Activated CD4-positive, alpha-beta T cell treated with anti-CD3 and anti-CD28 coated beads for 36 hours (primary cell): ENCODE measurements around the gene GNG3. TPM values are rescaled to one million over a fixed set of nuclear protein-coding genes. Genes with fewer than 3 reads are reported as not detected.
"Not testable (repeated sequence)": the region's sequence is repeated elsewhere in the genome, so short reads cannot be mapped to it uniquely, and the experiment has no call there.

Experiments
- ATAC-seq: fragments of 200-7000 bp; cut with Tn5 transposase; one replicate; pipeline ENCODE4 v1.10.0; 2021; ENCODE audit warnings: mild to moderate bottlenecking, moderate library complexity
- CTCF ChIA-PET: fragments of 350-600 bp; sonication (Branson Sonifier 250); formaldehyde crosslinking; loops from one replicate; lab custom pipeline; 2021; ENCODE audit warnings: antibody characterized with exemption; lab: Charles Lee
- POLR2A ChIA-PET: fragments of 350-600 bp; sonication (Branson Sonifier 250); formaldehyde crosslinking; loops from one replicate; lab custom pipeline; 2021; ENCODE audit warnings: antibody characterized with exemption, inconsistent platforms; lab: Charles Lee
- DNase-seq: peaks from one replicate; pipeline ENCODE4 v3.0.0-alpha.2; 2020
- H3K27ac Mint-ChIP-seq: one replicate; pipeline ENCODE4 v1.8.0; 2021; ENCODE audit warnings: mixed read lengths
- H3K27me3 Mint-ChIP-seq: one replicate; pipeline ENCODE4 v1.8.0; 2021; ENCODE audit warnings: mixed read lengths
- H3K36me3 Mint-ChIP-seq: one replicate; pipeline ENCODE4 v1.8.0; 2021; ENCODE audit warnings: low read depth, mixed read lengths
- H3K4me1 Mint-ChIP-seq: one replicate; pipeline ENCODE4 v1.8.0; 2021; ENCODE audit warnings: mixed read lengths
- H3K4me3 Mint-ChIP-seq: one replicate; pipeline ENCODE4 v1.8.0; 2021; ENCODE audit warnings: mild to moderate bottlenecking, moderate library complexity, mixed read lengths
- H3K9me3 Mint-ChIP-seq: one replicate; pipeline ENCODE4 v1.8.0; 2021; ENCODE audit warnings: low read depth, mixed read lengths
- intact Hi-C, 2 experiments: fragments of 100-400 bp; cut with DNase I in 1 of 2; cut with micrococcal nuclease in 1 of 2; formaldehyde crosslinking; loops; one replicate each; pipeline versions ENCODE4 v1.14.2 to v1.15.1; 2022 to 2024; cut with DNase I, micrococcal nuclease
- total RNA-seq, 2 experiments: library from RNA; stranded (reverse); gene quantifications; one replicate each; pipeline ENCODE4 v1.2.3, GENCODE V29; 2021

GNG3 gene
- total RNA-seq, 2 experiments from 2014 or later: not detected

DNA sequence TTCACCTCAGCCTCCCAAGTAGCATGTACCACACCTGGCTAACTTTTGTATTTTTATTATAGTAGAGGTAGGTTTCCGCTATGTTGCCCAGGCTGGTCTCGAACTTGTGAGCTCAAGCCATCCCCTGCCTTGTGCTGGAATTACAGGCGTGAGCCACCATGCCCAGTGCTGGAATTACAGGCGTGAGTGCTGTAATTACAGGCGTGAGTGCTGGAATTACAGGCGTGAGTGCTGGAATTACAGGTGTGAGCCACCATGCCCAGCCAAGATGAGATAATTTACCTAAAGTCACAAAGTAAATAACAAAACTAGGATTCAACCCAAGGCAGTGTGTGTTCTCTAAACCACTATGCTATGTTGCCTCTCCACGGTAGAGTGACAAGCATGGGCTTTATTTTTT lies 25.0 kb upstream of the GNG3 start:
- ChIA-PET CTCF (interaction anchor here (1.1 to 3.0 kb wide), 2 partner anchors 13 to 303 kb away, joined by 3 to 32 read pairs; no protein-coding TSS in a partner anchor), POLR2A (no interaction called here)
- no peak for DNase-seq
- Mint-ChIP-seq H3K4me1 (peaks cover 17% of the 10 kb centered on the region), H3K27me3 (peaks cover 5% of the 10 kb centered on the region), H3K4me3 (no peak overlapping the region), H3K9me3 (no peaks in the 10 kb centered on the region), H3K36me3 (peaks cover 4% of the 10 kb centered on the region), H3K27ac (no peak overlapping the region)
- intact Hi-C loops: no loop called here
- ATAC-seq: no peak

DNA sequence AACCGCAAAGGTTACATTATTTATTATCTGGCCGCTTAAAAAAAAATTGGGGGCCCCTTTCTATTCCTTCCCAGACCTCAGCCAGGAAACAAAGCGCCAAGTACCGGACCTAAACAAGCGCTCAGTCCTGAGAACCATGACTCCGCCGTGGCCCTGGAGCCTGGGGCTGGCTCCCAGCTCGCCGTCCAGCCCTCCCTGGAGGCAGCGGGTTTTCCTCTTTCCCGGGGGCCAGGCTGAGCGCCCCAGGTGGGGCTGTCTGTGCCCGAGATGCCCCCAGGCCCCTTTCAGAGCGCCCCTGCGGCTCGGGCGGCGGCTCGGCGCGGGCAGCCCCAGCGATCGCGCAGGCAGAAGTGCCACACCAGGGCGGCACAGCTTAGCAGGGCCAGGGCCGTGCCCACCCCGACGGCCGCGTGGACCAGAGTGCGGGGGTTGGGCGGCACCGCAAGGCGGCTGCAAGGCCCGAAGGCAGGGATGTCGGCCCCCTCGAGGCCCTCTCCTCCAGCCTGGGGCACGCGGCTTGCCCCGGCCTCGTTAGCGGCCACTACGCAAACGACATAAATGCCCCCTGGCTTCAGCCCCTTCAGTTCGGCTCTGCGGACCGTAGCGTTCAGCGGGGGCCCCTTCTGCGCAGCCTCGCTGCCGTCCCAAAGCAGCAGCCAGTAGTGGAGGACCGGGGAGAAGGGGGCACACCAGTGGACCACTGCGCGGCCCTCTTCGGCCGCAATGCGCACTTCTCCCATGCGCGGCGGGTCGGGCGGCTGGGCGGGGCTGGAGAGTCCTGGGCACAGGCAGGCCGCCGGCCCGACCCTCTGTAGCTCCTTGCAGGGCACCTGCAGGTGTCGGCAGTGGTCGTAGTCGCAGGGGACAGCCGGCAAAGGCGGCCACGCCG lies 19.7 kb upstream of the GNG3 start:
- Mint-ChIP-seq H3K27me3 (peaks cover 11% of the 10 kb centered on the region), H3K9me3 (no peaks in the 10 kb centered on the region), H3K27ac (no peak overlapping the region), H3K4me3 (no peak overlapping the region), H3K36me3 (peaks cover 14% of the 10 kb centered on the region), H3K4me1 (no peaks in the 10 kb centered on the region)
- ATAC-seq (no peak), DNase-seq (no peak)
- POLR2A ChIA-PET: interaction anchor here (0.6 to 1.1 kb wide), 2 partner anchors 153 to 172 kb away, joined by 3 to 4 read pairs; no protein-coding TSS in a partner anchor
- CTCF ChIA-PET: interaction anchor here (1.0 kb wide), 1 partner anchor 14 kb away, joined by 3 read pairs; no protein-coding TSS in a partner anchor
- intact Hi-C loops: no loop called here

DNA sequence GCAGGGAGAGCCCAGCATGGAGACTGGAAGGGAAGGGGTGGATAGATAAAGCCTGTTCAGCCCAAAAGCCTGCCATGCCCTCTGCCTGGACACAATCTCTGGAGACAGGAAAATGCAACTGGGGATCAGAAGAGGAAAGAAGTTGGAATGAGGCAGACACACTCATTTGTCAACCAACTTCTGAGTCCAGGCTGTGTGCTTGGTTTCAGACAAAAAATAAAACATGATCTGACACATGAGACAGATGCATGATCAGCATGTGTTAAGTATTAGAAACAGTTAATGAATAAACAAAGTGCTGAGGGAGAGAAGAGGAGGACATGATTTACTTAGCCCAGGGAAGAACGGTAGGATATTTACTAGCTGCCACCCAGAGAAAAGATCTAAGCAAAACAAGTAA lies 19.0 kb upstream of the GNG3 start:
- CTCF ChIA-PET: interaction anchor here (0.7 to 1.0 kb wide), 2 partner anchors 31 to 294 kb away, joined by 3 read pairs; no protein-coding TSS in a partner anchor
- POLR2A ChIA-PET: interaction anchor here (0.6 to 1.1 kb wide), 3 partner anchors 130 to 171 kb away, joined by 3 to 4 read pairs (median 3); no protein-coding TSS in a partner anchor
- no peak for ATAC-seq
- Mint-ChIP-seq H3K27me3 (peaks cover 11% of the 10 kb centered on the region), H3K27ac (no peak overlapping the region), H3K4me1 (no peaks in the 10 kb centered on the region), H3K36me3 (peaks cover 16% of the 10 kb centered on the region), H3K9me3 (no peaks in the 10 kb centered on the region), H3K4me3 (no peak overlapping the region)
- intact Hi-C loops: no loop called here
- DNase-seq: no peak

DNA sequence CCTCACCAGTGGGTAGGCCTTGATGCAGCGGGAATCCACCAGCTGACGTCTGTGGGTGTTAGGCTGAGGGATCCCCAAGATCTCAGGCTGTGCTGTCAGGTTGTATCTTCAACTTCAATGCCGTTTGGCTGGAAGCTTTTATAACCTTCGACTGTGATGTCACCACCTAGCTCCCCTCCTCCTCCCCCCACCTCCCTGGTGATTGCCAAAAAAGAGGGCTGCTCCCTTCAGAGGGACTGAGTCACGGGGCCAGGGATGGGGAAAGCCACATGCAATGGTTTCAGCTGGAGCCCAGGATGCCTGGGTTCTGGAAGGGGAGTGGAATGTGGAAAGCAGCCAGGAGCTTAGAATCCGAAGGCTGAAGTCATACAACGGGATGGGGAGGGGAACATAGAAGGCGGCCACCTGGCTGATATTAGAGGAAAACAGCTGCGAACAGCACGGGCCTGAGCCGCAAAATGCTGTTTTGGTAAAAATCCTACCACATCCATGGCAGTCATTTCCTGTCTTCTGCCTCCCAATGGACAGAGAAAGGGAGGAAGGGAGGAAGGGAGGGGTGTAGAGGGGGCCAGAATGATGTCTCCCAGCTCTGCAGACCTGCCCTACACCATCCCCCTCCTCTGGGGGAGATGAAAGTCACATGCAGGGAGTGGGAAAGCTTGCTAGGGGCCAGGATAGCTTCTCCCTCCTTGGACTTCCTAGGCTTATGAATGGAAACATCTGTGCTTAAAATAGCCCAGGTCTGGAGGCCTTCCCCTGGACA lies 17.9 kb upstream of the GNG3 start, which contains the start of gene LRRN4CL:
Gene LRRN4CL, minus strand, starts transcription at position 110 of the 763 bp plus-strand sequence. CDS start 1,022 bp downstream, outside the sequence.
- no peak within 1 kb of the TSS for H3K4me3 Mint-ChIP-seq
- no peaks in the 10 kb centered on the region for H3K9me3 Mint-ChIP-seq
- no peak within 1 kb of the TSS for H3K27ac Mint-ChIP-seq
- peaks cover 19% of the 10 kb centered on the region for H3K36me3 Mint-ChIP-seq
- peaks cover under 1% of the 10 kb centered on the region for H3K4me1 Mint-ChIP-seq
- intact Hi-C loops: loop anchor here (5.0 to 10.0 kb wide), 4 partner anchors 97 to 688 kb away; partner anchors contain the start of gene TUT1 (in 1 of the 2)
- ATAC-seq: no peak
- H3K27me3 Mint-ChIP-seq: peaks cover 11% of the 10 kb centered on the region
- ChIA-PET CTCF (interaction anchor here (0.6 to 2.3 kb wide), 7 partner anchors 9 to 295 kb away, joined by 3 to 12 read pairs (median 3); no protein-coding TSS in a partner anchor), POLR2A (interaction anchor here (0.5 to 1.1 kb wide), 3 partner anchors 151 to 1743 kb away, joined by 3 to 4 read pairs (median 3); no protein-coding TSS in a partner anchor)
- DNase-seq: no peak

DNA sequence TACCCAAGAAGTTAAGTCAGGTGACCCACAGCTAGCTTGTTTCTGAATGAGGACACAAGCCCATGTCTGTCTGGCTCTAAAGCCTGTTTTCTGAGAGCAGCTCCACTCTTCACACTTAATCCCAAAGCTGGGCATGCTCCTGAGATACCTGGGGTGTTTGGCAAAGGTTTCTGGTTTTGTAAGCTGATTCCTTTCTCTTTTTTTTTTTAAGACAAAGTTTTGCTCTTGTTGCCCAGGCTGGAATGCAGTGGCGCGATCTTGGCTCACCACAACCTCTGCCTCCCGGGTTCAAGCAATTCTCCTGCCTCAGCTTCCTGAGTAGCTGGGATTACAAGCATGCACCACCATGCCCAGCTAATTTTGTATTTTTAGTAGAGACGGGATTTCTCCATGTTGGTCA lies 13.9 kb upstream of the GNG3 start:
- ATAC-seq, H3K4me3 Mint-ChIP-seq, H3K27me3 Mint-ChIP-seq, H3K27ac Mint-ChIP-seq, DNase-seq, H3K4me1 Mint-ChIP-seq, H3K9me3 Mint-ChIP-seq: not testable (repeated sequence)
- peaks cover 20% of the 10 kb centered on the region for H3K36me3 Mint-ChIP-seq
- intact Hi-C loops: loop anchor here (1.0 to 10.0 kb wide), 7 partner anchors 100 to 684 kb away; partner anchors contain the start of gene TUT1 (in 1 of the 2)
- POLR2A ChIA-PET: interaction anchor here (1.1 kb wide), 1 partner anchor 102 kb away, joined by 9 read pairs; the partner anchor contains the start of gene TUT1
- CTCF ChIA-PET: interaction anchor here (0.7 to 4.3 kb wide), 15 partner anchors 8 to 522 kb away, joined by 3 to 32 read pairs (median 5); partner anchors contain the start of genes C11orf98, CSKMT, LBHD1 and TUT1

DNA sequence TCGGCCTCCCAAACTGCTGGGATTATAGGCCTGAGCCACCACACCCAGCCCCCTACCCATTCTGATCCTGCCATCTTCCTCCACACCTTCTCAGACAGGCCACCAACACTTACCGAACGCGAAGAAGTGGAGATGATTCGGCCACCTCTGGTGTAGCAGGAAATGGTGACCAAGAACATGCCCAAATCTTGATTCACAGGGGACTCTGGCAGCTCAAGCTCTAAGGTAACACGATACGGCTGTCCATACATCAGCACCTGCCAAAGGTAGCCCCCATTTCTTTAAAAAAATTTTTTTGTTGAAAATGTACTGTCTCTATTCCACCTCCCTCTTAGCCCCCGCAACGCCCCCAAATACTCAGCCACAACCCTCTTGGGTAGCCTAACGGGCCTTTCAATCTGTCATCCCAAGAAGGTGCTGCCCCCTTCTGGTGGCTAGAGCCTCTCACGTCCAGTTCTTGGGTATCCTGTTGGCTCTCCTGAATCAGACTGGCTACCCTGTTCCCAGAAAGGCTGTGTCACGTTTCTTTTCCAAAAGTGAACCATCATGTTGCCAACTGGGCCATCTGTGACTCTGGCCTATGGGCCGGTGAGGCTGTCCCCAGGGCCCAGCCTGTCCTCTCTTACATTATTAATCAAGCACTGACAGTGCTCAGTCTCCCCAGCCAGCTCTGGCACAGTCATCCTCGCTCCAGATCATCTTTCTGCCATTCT lies 12.9 kb upstream of the GNG3 start:
- H3K27ac Mint-ChIP-seq: no peak overlapping the region
- peak; percentile 95 for ATAC-seq
- no peaks in the 10 kb centered on the region for H3K27me3 Mint-ChIP-seq
- intact Hi-C loops: loop anchor here (1.0 to 10.0 kb wide), 7 partner anchors 101 to 683 kb away; partner anchors contain the start of gene TUT1 (in 1 of the 2)
- DNase-seq: peak; percentile 86
- ChIA-PET POLR2A (interaction anchor here (1.1 kb wide), 1 partner anchor 103 kb away, joined by 9 read pairs; the partner anchor contains the start of gene TUT1), CTCF (interaction anchor here (0.5 to 4.3 kb wide), 23 partner anchors 9 to 523 kb away, joined by 3 to 32 read pairs (median 3); partner anchors contain the start of genes C11orf98, CSKMT, LBHD1 and TUT1)
- peaks cover 5% of the 10 kb centered on the region for H3K4me1 Mint-ChIP-seq
- H3K36me3 Mint-ChIP-seq: peaks cover 17% of the 10 kb centered on the region
- H3K4me3 Mint-ChIP-seq: no peak overlapping the region
- H3K9me3 Mint-ChIP-seq: no peaks in the 10 kb centered on the region

DNA sequence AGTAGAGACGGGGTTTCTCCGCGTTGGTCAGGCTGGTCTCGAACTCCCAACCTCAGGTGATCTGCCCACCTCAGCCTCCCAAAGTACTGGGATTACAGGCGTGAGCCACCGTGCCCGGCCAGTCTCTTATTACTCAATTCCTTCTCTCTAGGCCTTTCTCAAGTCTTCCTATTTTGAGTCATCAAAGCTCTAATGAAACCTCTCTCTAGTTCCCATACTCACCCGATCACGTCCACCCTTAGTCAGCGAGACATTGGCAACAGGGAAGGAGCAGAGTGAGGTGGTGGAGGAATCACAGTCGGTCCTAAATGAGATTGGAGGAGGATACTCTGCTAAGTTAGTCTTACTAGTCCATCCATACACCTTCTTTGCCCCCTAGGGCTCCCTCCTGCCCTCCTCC lies 5.2 kb upstream of the GNG3 start:
- POLR2A ChIA-PET: no interaction called here
- no peaks in the 10 kb centered on the region for H3K27me3 Mint-ChIP-seq
- ATAC-seq (no peak), DNase-seq (no peak)
- CTCF ChIA-PET: no interaction called here
- no peaks in the 10 kb centered on the region for H3K9me3 Mint-ChIP-seq
- H3K4me1 Mint-ChIP-seq: peaks cover 21% of the 10 kb centered on the region
- intact Hi-C loops: no loop called here
- no peak overlapping the region for H3K4me3 Mint-ChIP-seq
- peaks cover 20% of the 10 kb centered on the region for H3K36me3 Mint-ChIP-seq
- no peak overlapping the region for H3K27ac Mint-ChIP-seq

DNA sequence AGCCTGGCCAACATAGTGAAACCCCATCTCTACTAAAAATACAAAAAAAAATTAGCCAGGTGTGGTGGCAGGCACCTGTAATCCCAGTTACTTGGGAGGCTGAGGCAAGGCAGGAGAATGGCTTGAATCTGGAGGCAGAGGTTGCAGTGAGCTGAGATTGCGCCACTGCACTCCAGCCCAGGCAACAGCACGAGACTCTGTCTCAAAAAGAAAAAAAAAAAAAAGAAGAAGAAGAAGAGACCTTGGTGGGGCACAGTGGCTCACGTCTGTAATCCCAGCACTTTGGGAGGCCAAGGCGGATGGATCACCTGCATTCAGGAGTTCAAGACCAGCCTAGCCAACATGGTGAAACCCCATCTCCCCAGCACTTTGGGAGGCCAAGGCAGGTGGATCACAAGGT lies 3.6 kb upstream of the GNG3 start:
- H3K27me3 Mint-ChIP-seq, POLR2A ChIA-PET, intact Hi-C loops, DNase-seq, H3K9me3 Mint-ChIP-seq, ATAC-seq, H3K4me3 Mint-ChIP-seq, H3K27ac Mint-ChIP-seq: not testable (repeated sequence)
- Mint-ChIP-seq H3K4me1 (peaks cover 35% of the 10 kb centered on the region), H3K36me3 (peaks cover 23% of the 10 kb centered on the region)
- CTCF ChIA-PET: interaction anchor here (0.7 kb wide), 1 partner anchor 314 kb away, joined by 3 read pairs; no protein-coding TSS in a partner anchor

DNA sequence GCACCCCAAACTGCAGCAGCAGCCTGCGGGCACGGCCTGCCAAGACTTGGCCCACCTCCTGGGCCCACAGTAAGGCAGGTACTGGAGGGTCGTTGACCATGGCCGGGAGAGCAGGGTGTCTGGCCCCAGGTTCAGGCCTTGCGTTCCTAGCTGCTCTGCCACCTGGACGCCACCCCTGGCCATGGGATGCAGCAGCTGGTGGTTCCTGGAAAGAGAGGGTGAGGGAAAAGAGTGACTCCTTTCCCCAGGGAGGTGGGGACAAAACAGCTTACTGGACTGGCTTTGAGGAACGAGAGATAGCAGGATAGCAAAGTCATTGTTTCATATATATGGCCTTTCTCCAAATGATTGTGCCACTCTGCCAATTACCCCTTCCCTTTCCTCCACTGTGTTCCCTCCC lies 2.1 kb upstream of the GNG3 start:
- CTCF ChIA-PET: interaction anchor here (0.6 to 2.5 kb wide), 4 partner anchors 10 to 25 kb away, joined by 4 to 8 read pairs (median 6); partner anchors contain the start of gene HNRNPUL2
- DNase-seq (no peak), ATAC-seq (no peak)
- H3K9me3 Mint-ChIP-seq: no peaks in the 10 kb centered on the region
- intact Hi-C loops: loop anchor here in 1 of 2 experiments (5.0 kb wide), 2 partner anchors 33 to 113 kb away; partner anchors contain the start of genes LBHD1, TUT1 and UQCC3
- H3K27me3 Mint-ChIP-seq: no peaks in the 10 kb centered on the region
- peaks cover 44% of the 10 kb centered on the region for H3K4me1 Mint-ChIP-seq
- H3K36me3 Mint-ChIP-seq: peaks cover 35% of the 10 kb centered on the region
- H3K4me3 Mint-ChIP-seq: peak overlapping the region; percentile 82
- POLR2A ChIA-PET: interaction anchor here (0.6 to 2.6 kb wide), 4 partner anchors 21 to 136 kb away, joined by 3 to 9 read pairs (median 6); partner anchors contain the start of genes C11orf98 and CSKMT
- peak overlapping the region; percentile 51 for H3K27ac Mint-ChIP-seq
